ACC112 (cell line): ENCODE results near the gene SRGN.
"Not testable (repeated sequence)": the region's sequence is repeated elsewhere in the genome, so short reads cannot be mapped to it uniquely, and the experiment has no call there.

Experiments
- H2AFZ ChIP-seq: fragments of 200-600 bp; sonication (generic); one replicate; pipeline ENCODE4 v1.6.0; 2017; ENCODE audit warnings: antibody characterized with exemption, low read length; ENCODE audit not compliant: unreplicated experiment
- H3K27ac ChIP-seq: fragments of 200-600 bp; sonication (generic); 2 replicates; pipeline ENCODE4 v1.5.1; 2014; ENCODE audit warnings: low read depth, mild to moderate bottlenecking, antibody characterized with exemption, low read length, moderate library complexity
- H3K27me3 ChIP-seq: fragments of 200-600 bp; sonication (generic); 2 replicates; pipeline ENCODE4 v1.6.1; 2014; ENCODE audit warnings: mild to moderate bottlenecking, antibody characterized with exemption, low read length, moderate library complexity, mixed read lengths; ENCODE audit not compliant: insufficient read depth
- H3K36me3 ChIP-seq: fragments of 200-600 bp; sonication (generic); 2 replicates; pipeline ENCODE4 v1.6.1; 2016; ENCODE audit warnings: mild to moderate bottlenecking, antibody characterized with exemption, low read length, moderate library complexity, mixed read lengths; ENCODE audit not compliant: insufficient read depth
- H3K4me1 ChIP-seq: fragments of 200-600 bp; sonication (generic); one replicate; pipeline ENCODE4 v1.6.1; 2016; ENCODE audit warnings: low read length, mixed read lengths; ENCODE audit not compliant: insufficient read depth, unreplicated experiment, control insufficient read depth
- H3K4me3 ChIP-seq: fragments of 200-600 bp; sonication (generic); 2 replicates; pipeline ENCODE4 v1.5.1; 2014; ENCODE audit warnings: mild to moderate bottlenecking, low read depth, low read length
- H3K79me2 ChIP-seq: fragments of 200-600 bp; sonication (generic); one replicate; pipeline ENCODE4 v1.6.0; 2016; ENCODE audit warnings: low read length; ENCODE audit not compliant: control insufficient read depth, unreplicated experiment, insufficient read depth

The SRGN gene

DNA sequence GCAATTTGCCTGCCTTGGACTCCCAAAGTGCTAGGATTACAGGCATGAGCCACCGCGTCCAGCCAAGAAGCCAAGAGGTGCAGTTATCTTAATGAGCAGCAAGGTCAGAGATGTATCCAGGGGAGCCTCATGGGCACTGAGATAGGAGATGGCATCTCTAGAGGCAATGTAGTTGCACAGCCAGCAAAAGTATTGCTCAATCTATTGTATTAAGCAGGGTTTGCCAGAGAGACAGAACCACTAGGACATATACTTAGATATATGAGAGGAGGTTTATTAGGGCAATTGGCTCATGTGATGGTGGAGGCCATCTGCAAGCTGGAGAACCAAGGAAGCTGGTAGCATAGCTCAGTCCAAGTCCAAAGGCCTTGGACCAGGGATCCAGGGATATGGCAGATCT lies 19.8 kb downstream of the SRGN start:
- peaks cover 21% of the 10 kb centered on the region for H3K36me3 ChIP-seq
- no peaks in the 10 kb centered on the region for H3K4me1 ChIP-seq
- no peak overlapping the region for H3K4me3 ChIP-seq
- no peak overlapping the region for H2AFZ ChIP-seq
- H3K79me2 ChIP-seq = peaks cover 7% of the 10 kb centered on the region
- H3K27ac ChIP-seq = no peak overlapping the region
- no peaks in the 10 kb centered on the region for H3K27me3 ChIP-seq

DNA sequence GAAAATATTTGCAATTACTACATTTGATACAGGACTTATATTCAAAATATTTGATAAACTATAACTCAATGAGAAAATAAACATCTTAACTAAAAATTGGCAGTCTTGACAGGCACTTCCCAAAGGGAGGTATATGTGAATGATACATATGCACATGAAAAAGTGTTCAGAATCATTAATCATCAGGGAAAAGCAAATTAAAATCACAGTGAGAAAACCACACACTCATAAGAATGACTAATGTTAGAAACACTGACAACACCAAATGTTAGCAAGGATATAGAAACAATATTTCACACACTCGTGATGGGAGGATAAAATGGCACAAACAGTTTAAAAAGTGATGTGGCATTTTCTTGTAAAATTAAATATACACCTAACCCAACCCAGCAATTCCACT lies 32.0 kb downstream of the SRGN start:
- H3K4me1 ChIP-seq = peaks cover 4% of the 10 kb centered on the region
- H3K4me3 ChIP-seq = no peak overlapping the region
- no peak overlapping the region for H2AFZ ChIP-seq
- no peak overlapping the region for H3K27ac ChIP-seq
- no peaks in the 10 kb centered on the region for H3K36me3 ChIP-seq
- no peaks in the 10 kb centered on the region for H3K27me3 ChIP-seq
- peaks cover 9% of the 10 kb centered on the region for H3K79me2 ChIP-seq

- peaks cover 40% of the 10 kb centered on the region for H3K79me2 ChIP-seq
- H3K4me3 ChIP-seq = peak overlapping the region; percentile 97
- no peaks in the 10 kb centered on the region for H3K36me3 ChIP-seq
- H3K27ac ChIP-seq = peak overlapping the region; percentile 98
- peak overlapping the region; percentile 65 for H2AFZ ChIP-seq
- peaks cover 12% of the 10 kb centered on the region for H3K4me1 ChIP-seq
- H3K27me3 ChIP-seq = no peaks in the 10 kb centered on the region
These were observed 35.4 kb downstream of the SRGN start for GRCh38 chr10:69123306-69123746.

DNA sequence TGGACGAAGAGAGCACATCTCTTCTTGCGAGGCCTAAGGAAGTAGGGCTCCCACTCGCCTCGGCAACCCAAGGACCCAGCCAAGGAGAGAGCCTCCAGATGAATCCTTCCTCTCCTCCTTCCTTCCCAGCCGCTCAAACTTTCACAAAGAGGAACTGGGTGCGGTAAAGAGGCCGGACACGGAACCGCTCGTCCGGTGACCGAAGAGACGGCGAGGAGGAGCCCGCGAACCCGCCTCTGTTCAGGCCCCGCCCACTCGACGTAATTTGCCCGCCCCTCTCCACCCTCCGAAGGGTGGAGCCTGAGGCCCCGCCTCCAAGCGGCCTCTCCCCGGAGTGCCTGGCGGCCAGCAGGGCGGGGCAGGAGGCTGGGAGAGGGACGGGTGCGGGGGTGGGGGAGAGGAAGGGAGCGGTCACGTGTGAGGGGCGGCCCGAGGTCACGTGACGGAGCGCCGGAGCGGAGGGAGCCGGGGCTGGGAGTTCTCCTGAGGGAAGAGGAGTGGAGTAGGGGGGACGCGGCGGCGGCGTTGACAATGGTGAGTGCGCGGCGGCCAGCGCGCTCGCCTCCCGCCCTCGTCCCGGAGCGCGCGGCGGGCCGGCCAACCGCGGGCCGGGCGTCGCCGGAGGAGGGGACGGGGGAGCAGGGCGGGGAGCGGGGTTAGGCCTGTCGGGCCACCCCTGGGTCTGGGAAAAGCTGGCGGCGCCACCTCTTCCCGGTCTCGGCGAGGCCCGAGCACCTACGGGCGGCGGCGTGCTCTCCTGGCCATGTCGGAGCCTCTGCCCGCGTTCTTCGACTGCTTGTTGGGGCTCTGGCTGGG lies 36.1 kb downstream of the SRGN start, which contains the start of gene VPS26A:
VPS26A (plus strand) TSS at position 432 of the 816 bp plus-strand sequence; CDS start at position 532, 100 bp downstream.
- peaks cover 46% of the 10 kb centered on the region for H3K79me2 ChIP-seq
- H3K4me1 ChIP-seq = peaks cover 12% of the 10 kb centered on the region
- peak within 1 kb of the TSS; percentile 65 for H2AFZ ChIP-seq
- no peaks in the 10 kb centered on the region for H3K27me3 ChIP-seq
- peak within 1 kb of the TSS; percentile 98 for H3K27ac ChIP-seq
- H3K4me3 ChIP-seq = peak within 1 kb of the TSS; percentile 97
- H3K36me3 ChIP-seq = no peaks in the 10 kb centered on the region

DNA sequence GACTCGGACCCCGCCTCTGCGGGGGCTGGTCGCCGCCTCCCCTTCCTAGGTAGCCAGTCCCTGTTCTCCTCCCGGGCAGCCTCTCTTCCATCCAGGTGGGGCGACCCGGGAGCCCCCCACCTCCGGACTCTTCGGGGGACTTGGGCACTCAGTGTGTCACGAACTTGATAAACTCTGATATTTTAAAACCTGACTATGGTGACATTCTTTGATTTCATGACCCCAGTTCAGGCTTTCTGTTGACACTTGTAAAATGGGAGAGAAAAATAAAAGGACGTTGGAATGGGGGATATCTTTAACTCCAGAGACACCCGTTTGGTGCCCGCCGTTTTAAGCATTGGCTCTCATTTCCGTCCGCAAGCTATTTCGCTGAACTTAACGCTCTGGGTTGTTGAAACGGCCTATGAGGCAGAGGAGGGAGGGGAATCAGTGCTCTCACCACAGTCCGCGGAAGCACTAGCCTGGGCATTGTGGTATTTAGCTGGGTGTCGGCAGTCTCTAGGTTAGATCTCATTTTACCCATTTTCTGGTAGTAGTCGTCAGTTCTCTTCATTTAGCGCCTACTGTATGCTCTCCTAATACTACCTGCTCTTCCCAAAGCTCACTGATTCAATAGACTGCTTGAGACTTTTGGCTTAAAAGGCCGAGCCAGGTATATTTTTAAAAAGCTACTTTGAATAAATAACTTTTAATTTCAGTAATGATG lies 36.8 kb downstream of the SRGN start:
- H2AFZ ChIP-seq = peak overlapping the region; percentile 61
- no peaks in the 10 kb centered on the region for H3K27me3 ChIP-seq
- H3K4me3 ChIP-seq = peak overlapping the region; percentile 97
- H3K79me2 ChIP-seq = peaks cover 54% of the 10 kb centered on the region
- peak overlapping the region; percentile 98 for H3K27ac ChIP-seq
- H3K4me1 ChIP-seq = peaks cover 16% of the 10 kb centered on the region
- no peaks in the 10 kb centered on the region for H3K36me3 ChIP-seq

DNA sequence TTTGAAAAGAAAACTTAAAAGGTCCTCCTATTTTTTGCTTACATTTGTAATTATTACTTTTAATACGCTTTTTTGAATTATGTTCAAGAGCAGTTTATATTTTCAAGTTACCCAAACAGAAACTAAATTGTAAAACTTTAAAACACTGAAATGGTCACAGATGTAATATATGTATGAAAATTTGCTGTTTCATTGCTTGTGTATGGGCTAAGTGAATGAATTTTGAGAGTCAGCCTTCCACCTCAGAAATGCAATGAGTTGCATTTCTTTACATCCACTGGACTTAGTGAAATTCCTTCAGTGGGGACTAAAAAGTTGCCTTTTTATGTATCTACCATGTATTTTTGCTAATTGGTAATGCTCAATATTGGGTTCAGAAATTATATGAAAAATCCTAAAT lies 37.7 kb downstream of the SRGN start:
- H2AFZ ChIP-seq = no peak overlapping the region
- H3K4me3 ChIP-seq = peak overlapping the region; percentile 97
- H3K4me1 ChIP-seq = peaks cover 25% of the 10 kb centered on the region
- H3K27ac ChIP-seq = peak overlapping the region; percentile 98
- no peaks in the 10 kb centered on the region for H3K36me3 ChIP-seq
- H3K79me2 ChIP-seq = peaks cover 62% of the 10 kb centered on the region
- H3K27me3 ChIP-seq = no peaks in the 10 kb centered on the region

- Histone ChIP-seq H3K27me3 (no peaks in the 10 kb centered on the region), H3K79me2 (peaks cover 80% of the 10 kb centered on the region), H3K36me3 (peaks cover 12% of the 10 kb centered on the region), H3K4me1 (peaks cover 21% of the 10 kb centered on the region), H3K27ac (peak overlapping the region; percentile 17; the same call in 1 of the 2 replicates), H2AFZ (no peak overlapping the region), H3K4me3 (no peak overlapping the region)
These were observed 42.3 kb downstream of the SRGN start for GRCh38 chr10:69130251-69130650.

DNA sequence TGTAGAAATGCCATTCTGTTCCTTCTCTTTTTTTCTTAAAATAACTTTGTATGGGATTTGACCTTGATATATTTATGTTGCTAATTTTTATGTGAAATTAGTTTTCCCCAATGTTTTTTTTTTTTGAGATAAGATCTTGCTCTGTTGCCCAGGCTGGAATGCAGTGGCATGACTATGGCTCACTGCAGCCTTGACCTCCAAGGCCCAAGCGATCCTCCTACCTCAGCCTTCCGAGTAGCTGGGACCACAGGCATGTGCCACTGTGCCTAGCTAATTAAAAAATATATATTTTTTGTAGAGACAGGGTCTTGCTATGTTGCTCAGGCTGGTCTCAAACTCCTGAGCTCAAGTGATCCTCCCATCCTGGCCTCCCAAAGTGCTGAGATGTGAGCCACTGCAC lies 52.1 kb downstream of the SRGN start:
- H3K27me3 ChIP-seq = no peaks in the 10 kb centered on the region
- no peak overlapping the region for H3K27ac ChIP-seq
- H2AFZ ChIP-seq = no peak overlapping the region
- H3K4me1 ChIP-seq = no peaks in the 10 kb centered on the region
- H3K36me3 ChIP-seq = peaks cover 4% of the 10 kb centered on the region
- H3K4me3 ChIP-seq = no peak overlapping the region
- H3K79me2 ChIP-seq = peaks cover 55% of the 10 kb centered on the region

DNA sequence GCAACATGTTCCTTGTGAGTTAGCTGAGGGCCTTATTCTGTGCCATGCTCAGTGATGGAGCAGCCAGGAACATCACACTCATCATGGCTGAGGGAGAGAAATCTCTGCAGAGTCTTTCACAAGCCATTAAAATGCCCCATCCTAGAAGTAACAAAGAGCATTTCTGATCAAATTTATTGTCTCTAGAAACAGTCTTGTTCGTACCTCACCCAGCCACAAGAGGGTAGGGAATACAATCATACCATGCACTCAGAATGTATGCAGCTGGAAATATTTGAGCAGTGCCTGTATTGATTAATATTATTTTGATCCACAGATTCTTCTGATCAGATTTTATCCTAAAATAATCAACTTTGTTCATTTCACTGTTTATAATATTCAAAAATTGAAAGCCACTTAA lies 53.4 kb downstream of the SRGN start:
- Histone ChIP-seq H3K36me3 (peaks cover 2% of the 10 kb centered on the region; the same call in 1 of the 2 replicates), H3K27me3 (no peaks in the 10 kb centered on the region), H3K27ac (no peak overlapping the region), H2AFZ (no peak overlapping the region), H3K4me1 (no peaks in the 10 kb centered on the region), H3K79me2 (peaks cover 65% of the 10 kb centered on the region), H3K4me3 (no peak overlapping the region)

GRCh38 chr10:69142074-69142473 lies 54.2 kb downstream of the SRGN start:
- not testable (repeated sequence) for H3K36me3 ChIP-seq, H3K4me3 ChIP-seq, H2AFZ ChIP-seq, H3K4me1 ChIP-seq, H3K27me3 ChIP-seq, H3K27ac ChIP-seq
- peaks cover 70% of the 10 kb centered on the region for H3K79me2 ChIP-seq
